ENCODE data around the gene XBP1.
"Not testable (repeated sequence)": the region's sequence is repeated elsewhere in the genome, so short reads cannot be mapped to it uniquely, and the experiment has no call there.

XBP1 gene

DNA sequence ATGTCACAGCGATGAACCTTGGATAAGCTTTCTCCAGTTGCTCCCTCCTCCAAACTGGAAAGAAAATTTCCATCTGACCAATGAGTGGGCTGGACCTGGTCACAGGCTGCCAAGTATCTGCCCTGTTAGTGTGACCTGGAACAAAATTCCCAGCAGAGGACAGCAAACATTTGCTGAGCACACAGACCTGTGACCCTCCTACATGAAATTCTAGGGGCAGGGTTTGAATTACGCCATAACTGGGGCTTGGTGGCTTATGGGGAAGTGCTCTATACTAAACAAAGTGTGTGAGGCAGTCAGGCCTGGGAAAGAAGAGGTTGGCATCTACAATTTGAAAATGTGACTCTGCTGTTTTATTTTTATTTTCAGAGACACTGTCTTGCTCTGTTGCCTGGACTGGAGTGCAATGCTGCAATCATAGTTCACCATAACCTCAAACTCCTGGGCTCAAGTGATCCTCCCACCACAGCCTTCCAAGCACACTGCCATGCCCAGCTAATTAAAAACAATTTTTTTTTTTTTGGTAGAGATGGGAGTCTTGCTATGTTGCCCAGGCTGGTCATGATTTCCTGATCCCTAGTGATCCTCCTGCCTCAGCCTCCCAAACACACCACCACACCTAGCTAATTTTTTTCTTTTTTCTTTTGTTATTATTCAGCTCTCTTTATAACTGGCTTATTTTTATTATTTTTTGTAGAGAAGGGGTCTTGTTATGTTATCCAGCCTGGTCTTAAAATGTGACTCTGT lies 13.6 kb upstream of the XBP1 start:
- Histone ChIP-seq H3K4me3 (ENCODE audit: low read depth, low read length) (no peak overlapping the region), H2AFZ (peak overlapping the region; percentile 50), H3K27ac (peak overlapping the region; percentile 98), H3K36me3 (ENCODE audit: control insufficient read depth, insufficient read depth, low read length) (no peaks in the 10 kb centered on the region), H3K9ac (no peak overlapping the region), H3K4me2 (ENCODE audit: low read length) (peak overlapping the region; percentile 37), H3K9me3 (ENCODE audit: control insufficient read depth, low read length) (no peaks in the 10 kb centered on the region), H3K79me2 (no peaks in the 10 kb centered on the region), H3K4me1 (peaks cover 32% of the 10 kb centered on the region), H3K27me3 (ENCODE audit: control insufficient read depth, insufficient read depth, low read length) (no peaks in the 10 kb centered on the region)
- no peak for TF ChIP-seq CTCF (IDR thresholded peaks at IDR 0.05)

GRCh38 chr22:28812516-28812915 lies 12.1 kb upstream of the XBP1 start:
- Histone ChIP-seq H2AFZ (no peak overlapping the region), H3K4me1 (peaks cover 32% of the 10 kb centered on the region), H3K9ac (no peak overlapping the region), H3K4me3 (ENCODE audit: low read depth, low read length) (no peak overlapping the region), H3K27me3 (ENCODE audit: control insufficient read depth, insufficient read depth, low read length) (no peaks in the 10 kb centered on the region), H3K79me2 (no peaks in the 10 kb centered on the region), H3K9me3 (ENCODE audit: control insufficient read depth, low read length) (no peaks in the 10 kb centered on the region), H3K27ac (peak overlapping the region; percentile 98), H3K4me2 (ENCODE audit: low read length) (no peak overlapping the region), H3K36me3 (ENCODE audit: control insufficient read depth, insufficient read depth, low read length) (no peaks in the 10 kb centered on the region)
- no peak for TF ChIP-seq CTCF (IDR thresholded peaks at IDR 0.05)

DNA sequence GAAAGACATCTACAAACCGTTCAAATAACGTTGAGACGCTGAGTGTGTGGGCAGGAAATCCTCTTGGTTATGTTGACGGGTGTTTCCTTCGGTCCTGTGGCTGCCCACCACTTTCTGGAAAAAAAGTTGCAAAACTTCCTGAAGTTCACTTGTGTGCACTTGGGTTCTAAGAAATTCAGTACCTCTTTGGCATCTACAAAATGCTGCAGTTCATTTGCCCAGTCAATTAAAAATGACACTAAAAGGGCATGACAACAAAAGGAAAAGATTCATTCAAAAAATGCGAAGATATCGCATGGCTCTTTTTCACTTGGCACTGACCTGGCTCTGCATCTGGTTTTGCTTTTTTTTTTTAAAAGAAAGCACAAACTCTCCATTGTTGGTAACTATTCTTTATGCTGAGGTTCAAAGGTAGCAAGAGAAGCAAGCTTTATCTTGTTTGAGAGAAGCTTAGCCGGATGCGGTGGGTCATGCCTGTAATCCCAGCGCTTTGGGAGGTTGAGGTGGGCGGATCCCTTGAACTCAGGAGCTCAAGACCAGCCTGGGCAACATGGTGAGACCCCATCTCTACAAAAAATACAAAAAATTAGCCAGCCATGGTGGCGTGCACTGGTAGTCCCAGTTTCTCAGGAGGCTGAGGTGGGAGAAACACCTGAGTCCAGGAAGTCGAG lies 10.6 kb upstream of the XBP1 start:
- Histone ChIP-seq H3K9ac (no peak overlapping the region), H2AFZ (no peak overlapping the region), H3K36me3 (ENCODE audit: control insufficient read depth, insufficient read depth, low read length) (no peaks in the 10 kb centered on the region), H3K27me3 (ENCODE audit: control insufficient read depth, insufficient read depth, low read length) (no peaks in the 10 kb centered on the region), H3K4me3 (ENCODE audit: low read depth, low read length) (no peak overlapping the region), H3K4me1 (peaks cover 23% of the 10 kb centered on the region), H3K27ac (peak overlapping the region; percentile 98), H3K79me2 (no peaks in the 10 kb centered on the region), H3K9me3 (ENCODE audit: control insufficient read depth, low read length) (no peaks in the 10 kb centered on the region), H3K4me2 (ENCODE audit: low read length) (no peak overlapping the region)
- TF ChIP-seq CTCF (IDR thresholded peaks at IDR 0.05), result no peak

DNA sequence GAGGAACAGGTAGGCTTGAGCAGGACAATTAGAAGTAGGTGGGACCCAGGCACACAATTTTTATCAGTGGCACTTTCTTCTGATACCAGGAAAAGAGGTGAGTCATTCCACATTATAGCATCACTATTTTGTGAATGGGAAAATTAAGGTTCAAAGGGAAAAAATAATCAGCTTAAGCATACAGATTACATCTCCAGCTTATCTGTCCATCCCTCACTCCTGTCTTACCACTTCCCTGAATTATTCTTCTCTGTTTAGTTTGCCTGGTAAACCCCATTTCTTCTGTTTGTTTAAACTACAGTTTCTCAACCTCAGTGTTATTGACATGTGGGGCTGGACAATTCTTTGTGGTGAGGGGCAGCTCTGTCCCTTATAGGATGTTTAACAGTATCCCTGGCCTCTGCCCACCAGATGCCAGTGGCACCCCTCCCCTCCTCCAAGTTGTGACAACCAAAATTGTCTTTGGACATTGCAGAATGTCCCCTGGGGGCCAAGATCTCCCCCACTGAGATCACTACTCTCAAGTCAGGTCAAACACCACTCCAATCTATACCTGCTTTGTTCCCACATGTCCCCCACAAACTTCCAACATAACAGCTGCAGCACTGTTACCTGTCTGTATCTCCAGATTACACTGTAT lies 8.5 kb upstream of the XBP1 start:
- Histone ChIP-seq H3K9me3 (ENCODE audit: control insufficient read depth, low read length) (no peaks in the 10 kb centered on the region), H3K9ac (no peak overlapping the region), H3K4me1 (peaks cover 15% of the 10 kb centered on the region)

DNA sequence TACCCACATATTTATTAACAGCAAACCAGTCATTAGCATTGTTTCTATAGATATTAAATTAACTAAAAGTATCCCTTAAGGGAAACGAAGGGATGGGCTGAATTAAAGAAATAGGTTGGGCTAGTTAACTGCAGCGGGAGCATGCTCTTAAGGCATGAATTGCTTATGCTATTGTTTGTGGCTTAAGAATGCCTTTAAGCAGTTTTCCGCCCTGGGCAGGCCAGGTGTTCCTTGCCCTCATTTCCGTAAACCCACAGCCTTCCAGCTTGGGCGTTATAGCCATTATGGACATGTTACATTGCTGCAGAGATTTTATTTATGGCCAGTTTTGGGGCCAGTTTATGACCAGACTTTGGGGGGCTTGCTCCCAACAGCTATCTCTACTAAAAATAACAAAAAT lies 5.1 kb upstream of the XBP1 start:
- H3K9ac ChIP-seq; H3K4me3 ChIP-seq (ENCODE audit: low read depth, low read length); H3K27me3 ChIP-seq (ENCODE audit: control insufficient read depth, insufficient read depth, low read length); H3K4me2 ChIP-seq (ENCODE audit: low read length); H3K79me2 ChIP-seq; H3K36me3 ChIP-seq (ENCODE audit: control insufficient read depth, insufficient read depth, low read length); H3K27ac ChIP-seq; H3K9me3 ChIP-seq (ENCODE audit: control insufficient read depth, low read length); H3K4me1 ChIP-seq; H2AFZ ChIP-seq: not testable (repeated sequence)

More for the DNA sequence above, 8.5 kb upstream of the XBP1 start:
- Histone ChIP-seq H2AFZ (no peak overlapping the region), H3K36me3 (ENCODE audit: control insufficient read depth, insufficient read depth, low read length) (no peaks in the 10 kb centered on the region), H3K27me3 (ENCODE audit: control insufficient read depth, insufficient read depth, low read length) (no peaks in the 10 kb centered on the region), H3K27ac (no peak overlapping the region), H3K4me2 (ENCODE audit: low read length) (no peak overlapping the region), H3K79me2 (no peaks in the 10 kb centered on the region), H3K4me3 (ENCODE audit: low read depth, low read length) (no peak overlapping the region)
- TF ChIP-seq CTCF (IDR thresholded peaks at IDR 0.05), result no peak
